HepG2 (cell line): ENCODE measurements around the gene GPR17. TPM values are rescaled to one million over a fixed set of nuclear protein-coding genes. Genes with fewer than 3 reads are reported as not detected.

ENCODE experiments used
- ATAC-seq: fragments of 200-7000 bp; cut with Tn5 transposase; 3 replicates; pipeline ENCODE4 v1.9.1; 2020; ENCODE audit warnings: mild to moderate bottlenecking, moderate library complexity
- BruUV-seq: library from RNA; stranded (reverse); fragments of 400-500 nt; replicated peaks from 2 replicates; lab custom pipeline; 2021; lab: Mats Ljungman, UMichigan
- CTCF ChIA-PET: fragments of 300-600 bp; formaldehyde crosslinking; extraction: SDS; loops from one replicate; lab custom pipeline; 2021; ENCODE audit warnings: low total read pairs, inconsistent platforms, low intra/inter-chr PET ratio; lab: Yijun Ruan, JAX
- POLR2A ChIA-PET: fragments of 350-600 bp; sonication (Branson Sonifier 250); formaldehyde crosslinking; loops from one replicate; lab custom pipeline; 2020; ENCODE audit warnings: antibody characterized with exemption, inconsistent platforms; lab: Yijun Ruan, JAX
- DNase-seq: peaks from one replicate; pipeline ENCODE4 v3.0.0-alpha.2; 2015; ENCODE audit warnings: low spot score
- FAIRE-seq: peaks from 3 replicates; lab custom pipeline; 2011; peaks lifted over from hg19 to GRCh38; lab: Jason Lieb, UNC
- H2AFZ ChIP-seq: one replicate; pipeline ENCODE4 v1.6.1; 2011; ENCODE audit warnings: low read length, inconsistent platforms
- H3K27ac ChIP-seq: fragments of 300-600 bp; 3 replicates; pipeline ENCODE4 v1.8.0; 2011; ENCODE audit warnings: mixed run types, mild to moderate bottlenecking, mixed read lengths, low read length, inconsistent platforms; ENCODE audit not compliant: insufficient read depth; ENCODE audit errors: extremely low read length
- H3K27me3 ChIP-seq, 2 experiments: fragments of 200-600 bp in 1 of 2; 2 replicates in 1 of 2; 3 replicates in 1 of 2; pipeline versions ENCODE4 v1.6.0 to v1.8.0; 2011; ENCODE audit warnings: low read length in 2 of 2, mild to moderate bottlenecking in 2 of 2, moderate library complexity in 2 of 2, inconsistent platforms in 1 of 2; ENCODE audit not compliant: insufficient read depth in 2 of 2, control insufficient read depth in 1 of 2
- H3K36me3 ChIP-seq, 2 experiments: fragments of 200-600 bp in 1 of 2; replicated peaks in 1 of 2; 2 replicates in 1 of 2; 3 replicates in 1 of 2; pipeline versions ENCODE4 v1.5.1 to v1.8.0; 2011; ENCODE audit warnings: low read length in 2 of 2, inconsistent platforms in 1 of 2; ENCODE audit not compliant: insufficient read depth in 2 of 2, control insufficient read depth in 1 of 2
- H3K4me1 ChIP-seq: 2 replicates; pipeline ENCODE4 v1.5.1; 2012; ENCODE audit warnings: low read length, inconsistent platforms; ENCODE audit not compliant: insufficient read depth
- H3K4me2 ChIP-seq: 2 replicates; pipeline ENCODE4 v1.6.0; 2011; ENCODE audit warnings: low read depth, low read length, inconsistent platforms
- H3K4me3 ChIP-seq, 3 experiments: fragments of 200-600 bp in 1 of 3; sonication (generic), shearing (Covaris generic) in 1 of 3; replicated peaks in 1 of 3; 2 replicates each; pipeline ENCODE4 v1.5.1; 2011 to 2016; ENCODE audit warnings: low read length in 3 of 3, inconsistent platforms in 2 of 3, low read depth in 2 of 3, mild to moderate bottlenecking in 2 of 3, control low read depth in 1 of 3, mixed read lengths in 1 of 3; ENCODE audit not compliant: insufficient read depth in 1 of 3
- H3K79me2 ChIP-seq: one replicate; pipeline ENCODE4 v1.6.1; 2011; ENCODE audit warnings: low read length, inconsistent platforms; ENCODE audit not compliant: insufficient read depth
- H3K9ac ChIP-seq: 2 replicates; pipeline ENCODE4 v1.6.0; 2011; ENCODE audit warnings: mild to moderate bottlenecking, low read depth, low read length, inconsistent platforms; ENCODE audit not compliant: insufficient read depth
- H3K9me3 ChIP-seq: 2 replicates; pipeline ENCODE4 v1.5.1; 2012; ENCODE audit warnings: mild to moderate bottlenecking, low read length
- H4K20me1 ChIP-seq: 2 replicates; pipeline ENCODE4 v1.6.0; 2011; ENCODE audit warnings: inconsistent platforms, mild to moderate bottlenecking, low read length, moderate library complexity; ENCODE audit not compliant: insufficient read depth
- ATF7-NPFF ChIP-seq: sonication (generic); formaldehyde crosslinking; IDR thresholded peaks from 2 replicates; pipeline ENCODE4 v1.8.1; 2023; ENCODE audit warnings: mild to moderate bottlenecking, low read depth, missing genetic modification reagents, moderate library complexity
- CREB3 ChIP-seq: sonication (generic); formaldehyde crosslinking; IDR thresholded peaks from 2 replicates; pipeline ENCODE4 v1.5.0; 2020; ENCODE audit warnings: missing genetic modification reagents
- CSRNP2 ChIP-seq: sonication (generic); formaldehyde crosslinking; conservative IDR thresholded peaks from 2 replicates; pipeline ENCODE4 v1.8.0; 2022; ENCODE audit warnings: low read depth, missing genetic modification reagents
- FOXJ3 ChIP-seq: sonication (generic); formaldehyde crosslinking; IDR thresholded peaks from 2 replicates; pipeline ENCODE4 v1.4.0; 2020; ENCODE audit warnings: missing genetic modification reagents, mild to moderate bottlenecking, borderline replicate concordance
- HMG20A ChIP-seq: IDR thresholded peaks from 2 replicates; pipeline ENCODE4 v1.6.1; 2016; ENCODE audit warnings: borderline replicate concordance
- KLF11 ChIP-seq: IDR thresholded peaks from 2 replicates; pipeline ENCODE4 v1.6.1; 2016; ENCODE audit warnings: missing compliant biosample characterization
- KMT2B ChIP-seq: IDR thresholded peaks from 2 replicates; pipeline ENCODE4 v1.6.1; 2016; ENCODE audit warnings: missing genetic modification reagents, missing compliant biosample characterization
- NAIF1 ChIP-seq: sonication (generic); formaldehyde crosslinking; IDR thresholded peaks from 2 replicates; pipeline ENCODE4 v1.5.0; 2020; ENCODE audit warnings: mild to moderate bottlenecking, missing genetic modification reagents, borderline replicate concordance
- PAWR ChIP-seq: sonication (generic); formaldehyde crosslinking; IDR thresholded peaks from 2 replicates; pipeline ENCODE4 v1.4.0; 2020; ENCODE audit warnings: missing genetic modification reagents, mild to moderate bottlenecking, borderline replicate concordance
- PLSCR1 ChIP-seq: sonication (generic); formaldehyde crosslinking; IDR thresholded peaks from 2 replicates; pipeline ENCODE4 v1.5.0; 2020; ENCODE audit warnings: missing genetic modification reagents, mild to moderate bottlenecking, borderline replicate concordance
- RARG ChIP-seq: sonication (generic); formaldehyde crosslinking; IDR thresholded peaks from 2 replicates; pipeline ENCODE4 v1.4.0; 2020; ENCODE audit warnings: low read depth, mild to moderate bottlenecking, missing genetic modification reagents
- SP5 ChIP-seq: IDR thresholded peaks from 2 replicates; pipeline ENCODE4 v1.6.1; 2016; ENCODE audit warnings: low read depth, borderline replicate concordance
- TBX2 ChIP-seq: sonication (generic); formaldehyde crosslinking; IDR thresholded peaks from 2 replicates; pipeline ENCODE4 v1.5.0; 2020; ENCODE audit warnings: missing genetic modification reagents, mild to moderate bottlenecking, borderline replicate concordance
- ZNF260 ChIP-seq: sonication (generic); formaldehyde crosslinking; IDR thresholded peaks from 2 replicates; pipeline ENCODE4 v1.4.0; 2020; ENCODE audit warnings: missing genetic modification reagents, low read depth, mild to moderate bottlenecking, borderline replicate concordance
- ZNF430 ChIP-seq: sonication (generic); formaldehyde crosslinking; IDR thresholded peaks from 2 replicates; pipeline ENCODE4 v1.9.0; 2021; ENCODE audit warnings: mild to moderate bottlenecking, missing genetic modification reagents
- ZNF619 ChIP-seq: sonication (generic); formaldehyde crosslinking; IDR thresholded peaks from 2 replicates; pipeline ENCODE4 v1.4.0; 2020; ENCODE audit warnings: mild to moderate bottlenecking, missing genetic modification reagents
- WGBS: methylation state at CpG from one replicate; pipeline ENCODE4 v1.1.6; 2017; ENCODE audit warnings: low lambda C conversion rate; 5-methylcytosine and 5-hydroxymethylcytosine counted together
- in situ Hi-C: cut with HindIII; loops from 2 replicates; pipeline ENCODE4 v1.10.0; 2017; ENCODE audit warnings: low pct_unique_long_range_greater_than_20kb; ENCODE audit not compliant: extremely low pct_ligation_motif_present
- intact Hi-C: fragments of 100-400 bp; cut with micrococcal nuclease; formaldehyde crosslinking; loops from one replicate; pipeline ENCODE4 v1.10.0; 2022; ENCODE audit not compliant: unreplicated experiment
- polyA plus RNA-seq, 8 experiments: library from polyadenylated mRNA; depleted of rRNA in 3 of 8; stranded (reverse) in 7 of 8; unstranded in 1 of 8; fragments of >200 nt; fragmentation: Illumina TruSeq in 4 of 8; extraction: Trizol in 4 of 8; gene quantifications; 2 replicates each; pipeline versions ENCODE4 v1.2.1 to v1.2.3, GENCODE V29; 2011 to 2016; ENCODE audit warnings: low read depth in 4 of 8, missing spikeins in 1 of 8, mixed read lengths in 1 of 8; ENCODE audit not compliant: insufficient read depth in 1 of 8
- total RNA-seq, 5 experiments: library from RNA; depleted of rRNA; stranded (reverse); fragments of >200 nt; fragmentation: Illumina TruSeq; extraction: Trizol; gene quantifications; 2 replicates each; pipeline ENCODE4 v1.2.3, GENCODE V29; 2016; ENCODE audit warnings: low read depth in 1 of 5

GPR17 gene
- total and polyA plus RNA-seq, 2 of the 13 experiments (the other 11 are each of a cell fraction or from before 2014, with no cell fraction given), result not detected

GRCh38 chr2:127664065-127664894, 18.3 kb downstream of the GPR17 start:
- H3K9ac ChIP-seq, result no peak overlapping the region
- DNase-seq, result no peak
- no peak for ATAC-seq
- H3K36me3 ChIP-seq, result no peaks in the 10 kb centered on the region
- H3K9me3 ChIP-seq, result no peaks in the 10 kb centered on the region
- in situ Hi-C loops (no loop called here), intact Hi-C loops (no loop called here)
- CTCF ChIA-PET, result no interaction called here
- BruUV-seq, result no TSS peak
- no peak overlapping the region for H3K4me3 ChIP-seq
- POLR2A ChIA-PET, result no interaction called here
- H3K79me2 ChIP-seq, result no peaks in the 10 kb centered on the region
- no peak overlapping the region for H3K4me2 ChIP-seq
- no peaks in the 10 kb centered on the region for H4K20me1 ChIP-seq
- peaks cover 14% of the 10 kb centered on the region for H3K4me1 ChIP-seq
- H2AFZ ChIP-seq, result no peak overlapping the region
- TF ChIP-seq ATF7-NPFF (CRISPR knock-in tag), result no peak
- no peak for TF ChIP-seq KMT2B (CRISPR knock-in tag)
- TF ChIP-seq ZNF619 (CRISPR knock-in tag), result no peak
- no peak for TF ChIP-seq TBX2 (CRISPR knock-in tag)
- FAIRE-seq, result no peak
- peaks cover 2 to 54% of the 10 kb centered on the region in 2 experiments; a peak in 4 of 5 replicates for H3K27me3 ChIP-seq
- H3K27ac ChIP-seq, result no peak overlapping the region
- 82% methylated on average over 51 of the region's 69 CpGs for WGBS

- 70% methylated on average over 6 of the region's 6 CpGs for WGBS
- Histone ChIP-seq H3K27me3 (peaks cover 2 to 54% of the 10 kb centered on the region in 2 experiments; a peak in 4 of 5 replicates), H2AFZ (no peak overlapping the region), H3K4me3 (no peak overlapping the region), H3K9me3 (no peaks in the 10 kb centered on the region), H3K4me1 (peaks cover 14% of the 10 kb centered on the region), H3K4me2 (no peak overlapping the region), H3K27ac (no peak overlapping the region), H3K9ac (no peak overlapping the region), H3K36me3 (no peaks in the 10 kb centered on the region), H3K79me2 (no peaks in the 10 kb centered on the region), H4K20me1 (no peaks in the 10 kb centered on the region)
- CTCF ChIA-PET, result no interaction called here
- no TSS peak for BruUV-seq
- DNase-seq (no peak), FAIRE-seq (no peak), ATAC-seq (no peak)
- in situ Hi-C loops (no loop called here), intact Hi-C loops (no loop called here)
- POLR2A ChIA-PET, result no interaction called here
- TF ChIP-seq RARG (CRISPR knock-in tag), result no peak
- TF ChIP-seq CSRNP2, result no peak
- no peak for TF ChIP-seq FOXJ3 (CRISPR knock-in tag)
- TF ChIP-seq CREB3 (CRISPR knock-in tag), result no peak
- TF ChIP-seq PLSCR1 (CRISPR knock-in tag), result no peak
- TF ChIP-seq ZNF430 (CRISPR knock-in tag), result no peak
- TF ChIP-seq KLF11 (CRISPR knock-in tag), result no peak
- TF ChIP-seq NAIF1 (CRISPR knock-in tag), result no peak
- no peak for TF ChIP-seq PAWR
- TF ChIP-seq HMG20A (CRISPR knock-in tag), result no peak
- TF ChIP-seq ZNF260 (CRISPR knock-in tag), result no peak
- TF ChIP-seq SP5 (CRISPR knock-in tag), result no peak
Measured at GRCh38 chr2:127664895-127665225, 18.9 kb downstream of the GPR17 start.
